Measurements from ENCODE around the gene PCDHGA1.

PCDHGA1 gene

GRCh38 chr5:141363952-141364660, 33.8 kb downstream of the PCDHGA1 start, which contains the start of gene PCDHGA5:
TSS of gene PCDHGA5 (plus strand) at chr5:141364162. CDS start at chr5:141364331, 169 bp downstream.
- no peak for TF ChIP-seq CTCF (IDR thresholded peaks at IDR 0.05; ENCODE audit: low read depth, low read length)
- no peak within 1 kb of the TSS for H3K27ac ChIP-seq
- peaks cover 20% of the 10 kb centered on the region for H3K9me3 ChIP-seq (ENCODE audit: severe bottlenecking)
- H3K27me3 ChIP-seq (ENCODE audit: insufficient read depth, low read depth, severe bottlenecking): no peaks in the 10 kb centered on the region
- H3K4me3 ChIP-seq (ENCODE audit: low read depth, low read length): no peak within 1 kb of the TSS
- no peaks in the 10 kb centered on the region for H3K36me3 ChIP-seq
- no peak for DNase-seq

DNA sequence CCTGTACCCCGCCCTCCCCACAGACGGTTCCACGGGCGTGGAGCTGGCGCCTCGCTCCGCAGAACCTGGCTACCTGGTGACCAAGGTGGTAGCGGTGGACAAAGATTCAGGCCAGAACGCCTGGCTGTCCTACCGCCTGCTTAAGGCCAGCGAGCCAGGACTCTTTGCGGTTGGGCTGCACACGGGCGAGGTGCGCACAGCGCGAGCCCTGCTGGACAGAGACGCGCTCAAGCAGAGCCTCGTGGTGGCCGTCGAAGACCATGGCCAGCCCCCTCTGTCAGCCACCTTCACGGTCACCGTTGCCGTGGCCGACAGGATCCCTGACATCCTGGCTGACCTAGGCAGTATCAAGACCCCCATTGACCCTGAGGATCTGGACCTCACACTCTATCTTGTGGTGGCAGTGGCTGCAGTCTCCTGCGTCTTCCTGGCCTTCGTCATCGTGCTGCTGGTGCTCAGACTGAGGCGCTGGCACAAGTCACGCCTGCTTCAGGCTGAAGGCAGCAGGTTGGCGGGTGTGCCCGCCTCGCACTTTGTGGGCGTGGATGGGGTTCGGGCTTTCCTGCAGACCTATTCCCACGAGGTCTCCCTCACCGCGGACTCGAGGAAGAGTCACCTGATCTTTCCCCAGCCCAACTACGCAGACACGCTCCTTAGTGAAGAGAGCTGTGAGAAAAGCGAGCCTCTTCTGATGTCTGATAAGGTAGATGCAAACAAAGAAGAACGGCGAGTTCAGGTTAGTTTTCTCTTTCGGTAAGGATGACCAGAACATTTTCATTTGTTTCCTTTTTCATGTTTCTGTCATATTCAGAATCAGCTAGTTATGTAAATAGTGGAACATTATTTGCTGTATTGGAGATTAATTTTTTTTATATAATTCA, 35.9 kb downstream of the PCDHGA1 start:
- no peak for DNase-seq
- Histone ChIP-seq H3K36me3 (no peaks in the 10 kb centered on the region), H3K27me3 (ENCODE audit: insufficient read depth, low read depth, severe bottlenecking) (no peaks in the 10 kb centered on the region), H3K27ac (no peak overlapping the region), H3K4me3 (ENCODE audit: low read depth, low read length) (no peak overlapping the region), H3K9me3 (ENCODE audit: severe bottlenecking) (peaks cover 23% of the 10 kb centered on the region)
- TF ChIP-seq CTCF (IDR thresholded peaks at IDR 0.05; ENCODE audit: low read depth, low read length): no peak

DNA sequence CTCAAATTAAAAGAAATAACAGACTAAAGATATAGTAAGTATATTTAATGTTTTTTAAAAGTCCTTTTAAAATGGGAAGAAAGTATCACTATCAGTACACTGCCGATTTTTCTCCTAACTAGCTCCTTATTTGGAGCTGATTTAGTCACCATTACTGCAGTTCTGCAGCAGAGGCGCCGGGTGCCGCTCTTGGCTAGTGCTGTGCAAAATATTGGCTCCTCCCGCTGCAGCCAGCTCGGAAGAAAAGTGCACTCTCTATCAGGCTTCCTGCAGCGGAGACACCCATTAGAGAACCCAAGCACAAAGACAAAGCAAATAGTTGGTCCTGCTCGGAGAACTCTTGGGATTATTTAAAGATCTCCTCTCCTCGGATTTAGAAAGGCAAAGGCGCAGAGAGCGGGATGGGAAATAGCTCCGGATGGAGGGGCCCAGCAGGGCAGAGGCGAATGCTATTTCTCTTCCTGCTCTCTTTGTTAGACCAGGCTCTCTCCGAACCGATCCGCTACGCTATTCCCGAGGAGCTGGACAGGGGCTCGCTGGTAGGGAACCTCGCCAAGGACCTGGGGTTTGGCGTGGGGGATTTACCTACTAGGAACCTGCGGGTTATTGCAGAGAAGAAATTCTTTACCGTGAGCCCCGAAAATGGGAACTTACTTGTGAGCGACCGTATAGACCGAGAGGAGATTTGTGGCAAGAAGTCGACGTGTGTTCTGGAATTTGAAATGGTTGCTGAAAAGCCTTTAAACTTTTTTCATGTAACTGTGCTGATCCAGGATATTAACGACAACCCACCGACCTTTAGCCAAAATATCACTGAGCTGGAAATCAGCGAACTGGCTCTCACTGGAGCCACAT, 39.9 kb downstream of the PCDHGA1 start, which contains the start of gene PCDHGB3:
Gene PCDHGB3 (plus strand): TSS at position 249 of the 855 bp plus-strand sequence. CDS start 153 bp downstream, at position 402.
- TF ChIP-seq CTCF (IDR thresholded peaks at IDR 0.05; ENCODE audit: low read depth, low read length): no peak
- no peak for DNase-seq
- peaks cover 28% of the 10 kb centered on the region for H3K9me3 ChIP-seq (ENCODE audit: severe bottlenecking)
- H3K4me3 ChIP-seq (ENCODE audit: low read depth, low read length): no peak within 1 kb of the TSS
- H3K27ac ChIP-seq: no peak within 1 kb of the TSS
- H3K27me3 ChIP-seq (ENCODE audit: insufficient read depth, low read depth, severe bottlenecking): no peaks in the 10 kb centered on the region
- H3K36me3 ChIP-seq: no peaks in the 10 kb centered on the region

DNA sequence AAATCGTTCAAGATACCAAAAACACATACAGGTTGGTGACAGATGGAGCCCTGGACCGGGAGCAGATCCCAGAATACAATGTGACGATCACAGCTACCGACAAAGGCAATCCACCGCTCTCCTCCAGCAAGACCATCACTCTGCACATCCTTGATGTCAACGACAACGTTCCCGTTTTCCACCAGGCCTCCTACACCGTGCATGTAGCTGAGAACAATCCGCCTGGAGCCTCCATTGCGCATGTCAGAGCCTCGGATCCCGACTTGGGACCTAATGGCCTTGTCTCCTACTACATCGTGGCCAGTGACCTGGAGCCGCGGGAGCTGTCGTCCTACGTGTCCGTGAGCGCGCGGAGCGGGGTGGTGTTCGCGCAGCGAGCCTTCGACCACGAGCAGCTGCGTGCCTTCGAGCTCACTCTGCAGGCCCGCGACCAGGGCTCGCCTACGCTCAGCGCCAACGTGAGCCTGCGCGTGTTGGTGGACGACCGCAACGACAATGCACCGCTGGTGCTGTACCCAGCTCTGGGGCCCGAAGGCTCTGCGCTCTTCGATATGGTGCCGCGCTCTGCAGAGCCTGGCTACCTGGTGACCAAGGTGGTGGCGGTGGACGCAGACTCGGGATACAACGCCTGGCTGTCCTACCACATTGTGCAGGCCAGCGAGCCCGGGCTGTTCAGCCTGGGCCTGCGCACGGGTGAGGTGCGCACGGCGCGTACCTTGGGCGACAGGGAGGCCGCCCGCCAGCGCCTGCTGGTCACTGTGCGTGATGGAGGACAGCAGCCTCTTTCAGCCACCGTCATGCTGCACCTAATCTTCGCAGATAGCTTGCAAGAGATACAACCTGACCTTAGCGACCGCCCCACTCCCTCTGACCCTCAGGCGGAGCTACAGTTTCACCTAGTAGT, 41.5 kb downstream of the PCDHGA1 start:
- TF ChIP-seq CTCF (IDR thresholded peaks at IDR 0.05; ENCODE audit: low read depth, low read length): no peak
- Histone ChIP-seq H3K27ac (no peak overlapping the region), H3K27me3 (ENCODE audit: insufficient read depth, low read depth, severe bottlenecking) (no peaks in the 10 kb centered on the region), H3K4me3 (ENCODE audit: low read depth, low read length) (no peak overlapping the region), H3K36me3 (no peaks in the 10 kb centered on the region), H3K9me3 (ENCODE audit: severe bottlenecking) (peaks cover 30% of the 10 kb centered on the region)
- no peak for DNase-seq

Measured in WERI-Rb-1 (cell line).